ENCODE data around the gene SLC35D1.

DNA sequence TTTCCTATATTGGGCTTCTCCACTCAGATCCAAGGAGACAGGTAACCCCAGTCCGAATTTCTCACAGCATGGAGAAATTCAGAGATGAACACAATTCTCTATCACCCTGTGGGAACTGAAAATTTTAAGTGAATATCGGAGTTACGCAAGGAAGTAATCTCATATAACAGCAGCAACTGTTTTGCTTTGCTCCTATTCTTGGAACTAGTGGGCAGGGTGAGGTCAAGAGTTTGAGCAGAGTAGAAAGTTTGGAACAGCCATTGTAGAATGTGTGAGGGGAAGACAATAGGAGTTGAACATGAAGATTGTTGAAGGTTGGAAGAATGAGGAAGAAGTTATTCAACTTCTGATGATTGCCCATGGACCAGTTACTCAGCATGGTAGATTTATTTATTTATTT, 24.3 kb upstream of the SLC35D1 start:
- TF ChIP-seq GMEB1 (CRISPR knock-in tag; IDR thresholded peaks at IDR 0.05) (no peak), ZFP36 (IDR thresholded peaks at IDR 0.05; ENCODE audit: low read depth, low read length, partially characterized antibody) (no peak)
